ENCODE measurements around the gene SNX30. TPM values are rescaled to one million over a fixed set of nuclear protein-coding genes. Genes with fewer than 3 reads are reported as not detected.

The SNX30 gene
- total and polyA plus RNA-seq, 4 donors, result 1.8 to 13.5 (median 6.5) TPM

- TF ChIP-seq JUND (IDR thresholded peaks at IDR 0.05), result no peak
These were observed 119.4 kb downstream of the SNX30 start (continued) for GRCh38 chr9:112869917-112870316.

GRCh38 chr9:112870556-112870955 is 120.0 kb downstream of the SNX30 start:
- no peaks in the 10 kb centered on the region for H3K9me3 ChIP-seq (ENCODE audit: control insufficient read depth in 4 of 4, low read length in 3 of 4)
- H3K27me3 ChIP-seq (ENCODE audit: control insufficient read depth in 4 of 4, insufficient read depth in 4 of 4, low read length in 3 of 4), result no peaks in the 10 kb centered on the region
- no peak overlapping the region for H3K4me3 ChIP-seq (ENCODE audit: low read depth in 1 of 3, low read length in 3 of 3)
- no peak for DNase-seq (ENCODE audit: low spot score)
- 89% methylated on average over 6 of the region's 6 CpGs for WGBS
- no peak overlapping the region for H3K9ac ChIP-seq (ENCODE audit: low read depth in 1 of 2, low read length in 2 of 2)
- no peak overlapping the region for H3K27ac ChIP-seq (ENCODE audit: low read depth in 1 of 2, low read length in 2 of 2)
- TF ChIP-seq, protein P1, sequence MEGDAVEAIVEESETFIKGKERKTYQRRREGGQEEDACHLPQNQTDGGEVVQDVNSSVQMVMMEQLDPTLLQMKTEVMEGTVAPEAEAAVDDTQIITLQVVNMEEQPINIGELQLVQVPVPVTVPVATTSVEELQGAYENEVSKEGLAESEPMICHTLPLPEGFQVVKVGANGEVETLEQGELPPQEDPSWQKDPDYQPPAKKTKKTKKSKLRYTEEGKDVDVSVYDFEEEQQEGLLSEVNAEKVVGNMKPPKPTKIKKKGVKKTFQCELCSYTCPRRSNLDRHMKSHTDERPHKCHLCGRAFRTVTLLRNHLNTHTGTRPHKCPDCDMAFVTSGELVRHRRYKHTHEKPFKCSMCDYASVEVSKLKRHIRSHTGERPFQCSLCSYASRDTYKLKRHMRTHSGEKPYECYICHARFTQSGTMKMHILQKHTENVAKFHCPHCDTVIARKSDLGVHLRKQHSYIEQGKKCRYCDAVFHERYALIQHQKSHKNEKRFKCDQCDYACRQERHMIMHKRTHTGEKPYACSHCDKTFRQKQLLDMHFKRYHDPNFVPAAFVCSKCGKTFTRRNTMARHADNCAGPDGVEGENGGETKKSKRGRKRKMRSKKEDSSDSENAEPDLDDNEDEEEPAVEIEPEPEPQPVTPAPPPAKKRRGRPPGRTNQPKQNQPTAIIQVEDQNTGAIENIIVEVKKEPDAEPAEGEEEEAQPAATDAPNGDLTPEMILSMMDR (IDR thresholded peaks at IDR 0.05; ENCODE audit: low read depth, low read length, missing input control), result no peak
- TF ChIP-seq TAF1 (conservative IDR thresholded peaks at IDR 0.05) (no peak), FOXA1 (IDR thresholded peaks at IDR 0.05) (no peak), HNF4G (IDR thresholded peaks at IDR 0.05) (no peak), HNF4A (conservative IDR thresholded peaks at IDR 0.05) (no peak), RAD21 (IDR thresholded peaks at IDR 0.05) (no peak), EGR1 (IDR thresholded peaks at IDR 0.05; ENCODE audit: low read depth in 2 of 2) (no peak), YY1 (IDR thresholded peaks at IDR 0.05) (no peak), GABPA (IDR thresholded peaks at IDR 0.05 in 1 of 2, conservative IDR thresholded peaks at IDR 0.05 in 1 of 2) (no peak), SP1 (IDR thresholded peaks at IDR 0.05) (no peak)
- peaks cover 0 to 23% (median 9%) of the 10 kb centered on the region in 4 donors for H3K36me3 ChIP-seq (ENCODE audit: control insufficient read depth in 4 of 4, insufficient read depth in 3 of 4, low read depth in 1 of 4, low read length in 3 of 4)
- no peaks in the 10 kb centered on the region for H3K4me1 ChIP-seq (ENCODE audit: control insufficient read depth in 4 of 4, insufficient read depth in 4 of 4, low read length in 3 of 4)

GRCh38 chr9:112872019-112872418 is 121.5 kb downstream of the SNX30 start:
- H3K27me3 ChIP-seq (ENCODE audit: control insufficient read depth in 4 of 4, insufficient read depth in 4 of 4, low read length in 3 of 4), result no peaks in the 10 kb centered on the region
- H3K4me1 ChIP-seq (ENCODE audit: control insufficient read depth in 4 of 4, insufficient read depth in 4 of 4, low read length in 3 of 4), result no peaks in the 10 kb centered on the region
- H3K27ac ChIP-seq (ENCODE audit: low read depth in 1 of 2, low read length in 2 of 2), result no peak overlapping the region
- no peak overlapping the region for H3K9ac ChIP-seq (ENCODE audit: low read depth in 1 of 2, low read length in 2 of 2)
- TF ChIP-seq FOXA1 (IDR thresholded peaks at IDR 0.05) (no peak), FOXA2 (IDR thresholded peaks at IDR 0.05) (no peak), ZBTB33 (IDR thresholded peaks at IDR 0.05) (no peak), RAD21 (IDR thresholded peaks at IDR 0.05) (no peak), NR2F2 (IDR thresholded peaks at IDR 0.05) (no peak), TAF1 (conservative IDR thresholded peaks at IDR 0.05) (no peak), SP1 (IDR thresholded peaks at IDR 0.05) (no peak), HNF4A (conservative IDR thresholded peaks at IDR 0.05) (no peak)
- TF ChIP-seq, protein P1 (IDR thresholded peaks at IDR 0.05; ENCODE audit: low read depth, low read length, missing input control), result no peak
- TF ChIP-seq, protein P2, sequence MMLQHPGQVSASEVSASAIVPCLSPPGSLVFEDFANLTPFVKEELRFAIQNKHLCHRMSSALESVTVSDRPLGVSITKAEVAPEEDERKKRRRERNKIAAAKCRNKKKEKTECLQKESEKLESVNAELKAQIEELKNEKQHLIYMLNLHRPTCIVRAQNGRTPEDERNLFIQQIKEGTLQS (IDR thresholded peaks at IDR 0.05), result no peak
- WGBS, result 69% methylated on average over 4 of the region's 4 CpGs
- no peaks in the 10 kb centered on the region for H3K9me3 ChIP-seq (ENCODE audit: control insufficient read depth in 4 of 4, low read length in 3 of 4)
- H3K4me3 ChIP-seq (ENCODE audit: low read depth in 1 of 3, low read length in 3 of 3), result no peak overlapping the region
- no peak for DNase-seq (ENCODE audit: low spot score)
- H3K36me3 ChIP-seq (ENCODE audit: control insufficient read depth in 4 of 4, insufficient read depth in 3 of 4, low read depth in 1 of 4, low read length in 3 of 4), result peaks cover 0 to 23% (median 10%) of the 10 kb centered on the region in 4 donors

Data from liver (tissue), 9 donors.